H1 (cell line): ENCODE measurements around the gene PTPRT. TPM values are rescaled to one million over a fixed set of nuclear protein-coding genes. Genes with fewer than 3 reads are reported as not detected.

Experiments used
- CTCF ChIA-PET: fragments of 300-600 bp; sonication (Branson Sonifier 250); formaldehyde crosslinking; loops from one replicate; lab custom pipeline; 2021; ENCODE audit not compliant: partially characterized antibody; lab: Charles Lee
- POLR2A ChIA-PET: fragments of 300-600 bp; sonication (Branson Sonifier 250); formaldehyde crosslinking; loops from one replicate; lab custom pipeline; 2021; ENCODE audit warnings: inconsistent platforms; ENCODE audit not compliant: partially characterized antibody; lab: Charles Lee
- DNase-seq, 2 experiments: peaks; one replicate each; pipeline versions ENCODE4 v3.0.0 to v3.0.0-alpha.2; 2010 to 2022; ENCODE audit warnings: low spot score in 2 of 2, low read depth in 1 of 2, mixed read lengths in 1 of 2
- FAIRE-seq: peaks from 2 replicates; lab custom pipeline; 2011; peaks lifted over from hg19 to GRCh38; lab: Jason Lieb, UNC
- H2AFZ ChIP-seq: 2 replicates; pipeline ENCODE4 v1.8.1; 2012; ENCODE audit warnings: low read length, inconsistent platforms
- H2AK5ac ChIP-seq: 2 replicates; pipeline ENCODE4 v1.6.1; 2013; ENCODE audit warnings: low read depth, low read length
- H2BK120ac ChIP-seq: replicated peaks from 2 replicates; pipeline ENCODE3; 2013; ENCODE audit warnings: low read depth, low read length, inconsistent platforms
- H2BK12ac ChIP-seq: 2 replicates; pipeline ENCODE4 v1.6.1; 2013; ENCODE audit warnings: low read depth, low read length
- H2BK15ac ChIP-seq: 2 replicates; pipeline ENCODE4 v1.6.1; 2013; ENCODE audit warnings: low read length
- H2BK20ac ChIP-seq: 2 replicates; pipeline ENCODE4 v1.6.1; 2013; ENCODE audit warnings: low read length
- H2BK5ac ChIP-seq: 2 replicates; pipeline ENCODE4 v1.6.1; 2013; ENCODE audit warnings: low read depth, low read length
- H3K14ac ChIP-seq: 2 replicates; pipeline ENCODE4 v1.6.1; 2013; ENCODE audit warnings: inconsistent platforms; ENCODE audit not compliant: insufficient read length
- H3K18ac ChIP-seq: 2 replicates; pipeline ENCODE4 v1.6.1; 2013; ENCODE audit warnings: low read length; ENCODE audit errors: extremely low read depth
- H3K23ac ChIP-seq: 2 replicates; pipeline ENCODE4 v1.6.1; 2013; ENCODE audit warnings: inconsistent platforms; ENCODE audit not compliant: insufficient read length
- H3K23me2 ChIP-seq: 2 replicates; pipeline ENCODE4 v1.6.1; 2013; ENCODE audit warnings: low read depth, low read length
- H3K27ac ChIP-seq: 2 replicates; pipeline ENCODE4 v1.6.1; 2011; ENCODE audit warnings: low read depth, low read length, inconsistent platforms
- H3K27me3 ChIP-seq, 4 experiments: replicated peaks in 1 of 4; 1 replicate in 1 of 4; 2 replicates in 3 of 4; pipeline versions ENCODE4 v1.6.1 to v1.8.1; 2011 to 2013; ENCODE audit warnings: low read length in 3 of 4, mild to moderate bottlenecking in 3 of 4, inconsistent platforms in 2 of 4, mixed read lengths in 2 of 4, moderate library complexity in 1 of 4; ENCODE audit not compliant: control insufficient read depth in 3 of 4, insufficient read depth in 3 of 4; ENCODE audit errors: extremely low read depth in 1 of 4
- H3K36me3 ChIP-seq, 4 experiments: 2 replicates each; pipeline versions ENCODE4 v1.6.1 to v1.8.1; 2011 to 2013; ENCODE audit warnings: mild to moderate bottlenecking in 4 of 4, low read length in 3 of 4, moderate library complexity in 2 of 4, control low read depth in 1 of 4, inconsistent platforms in 1 of 4; ENCODE audit not compliant: insufficient read depth in 4 of 4, control insufficient read depth in 2 of 4
- H3K4ac ChIP-seq: replicated peaks from 2 replicates; pipeline ENCODE3; 2013; ENCODE audit warnings: low read length, low read depth, mixed read lengths, inconsistent platforms; ENCODE audit not compliant: insufficient read length
- H3K4me1 ChIP-seq, 4 experiments: replicated peaks in 1 of 4; 1 replicate in 1 of 4; 2 replicates in 3 of 4; pipeline versions ENCODE4 v1.6.1 to v1.8.1; 2011 to 2013; ENCODE audit warnings: low read length in 3 of 4, inconsistent platforms in 2 of 4, mixed read lengths in 1 of 4; ENCODE audit not compliant: insufficient read depth in 4 of 4, control insufficient read depth in 3 of 4
- H3K4me2 ChIP-seq, 2 experiments: 2 replicates each; pipeline versions ENCODE4 v1.6.1 to v1.8.1; 2011 to 2013; ENCODE audit warnings: low read depth in 2 of 2, low read length in 2 of 2, control low read depth in 1 of 2, inconsistent platforms in 1 of 2, mild to moderate bottlenecking in 1 of 2; ENCODE audit not compliant: insufficient read depth in 1 of 2
- H3K4me3 ChIP-seq, 4 experiments: fragments of 200-600, 300-600 bp in 1 of 4; sonication (generic), shearing (Covaris generic), sonication (Bioruptor Twin) in 1 of 4; 2 replicates each; pipeline versions ENCODE4 v1.5.1 to v1.8.1; 2011 to 2016; ENCODE audit warnings: low read length in 4 of 4, low read depth in 3 of 4, control low read depth in 2 of 4, inconsistent platforms in 2 of 4, mild to moderate bottlenecking in 2 of 4, mixed read lengths in 1 of 4, moderate library complexity in 1 of 4; ENCODE audit not compliant: insufficient read depth in 2 of 4; ENCODE audit errors: extremely low read depth in 1 of 4
- H3K56ac ChIP-seq: replicated peaks from 2 replicates; pipeline ENCODE3; 2013; ENCODE audit warnings: low read depth, mild to moderate bottlenecking, mixed read lengths, low read length, inconsistent platforms; ENCODE audit not compliant: insufficient read length
- H3K79me1 ChIP-seq: 2 replicates; pipeline ENCODE4 v1.6.1; 2013; ENCODE audit warnings: low read depth, low read length, control low read depth
- H3K79me2 ChIP-seq, 2 experiments: 2 replicates each; pipeline versions ENCODE4 v1.6.1 to v1.8.1; 2012 to 2013; ENCODE audit warnings: low read length in 2 of 2, mild to moderate bottlenecking in 2 of 2, inconsistent platforms in 1 of 2; ENCODE audit not compliant: insufficient read depth in 2 of 2, control insufficient read depth in 1 of 2
- H3K9ac ChIP-seq, 4 experiments: replicated peaks in 1 of 4; 1 replicate in 1 of 4; 2 replicates in 3 of 4; pipeline versions ENCODE4 v1.6.1 to v1.8.1; 2011 to 2013; ENCODE audit warnings: low read depth in 3 of 4, low read length in 3 of 4, control low read depth in 2 of 4, mild to moderate bottlenecking in 2 of 4, moderate library complexity in 2 of 4, inconsistent platforms in 1 of 4; ENCODE audit errors: extremely low read depth in 1 of 4
- H3K9me3 ChIP-seq, 2 experiments: 2 replicates each; pipeline versions ENCODE4 v1.6.1 to v1.8.1; 2012 to 2013; ENCODE audit warnings: mild to moderate bottlenecking in 2 of 2, moderate library complexity in 2 of 2, control low read depth in 1 of 2, inconsistent platforms in 1 of 2, low read depth in 1 of 2, low read length in 1 of 2, mixed read lengths in 1 of 2; ENCODE audit not compliant: insufficient read depth in 2 of 2
- H4K20me1 ChIP-seq, 2 experiments: replicated peaks in 1 of 2; 2 replicates each; pipeline versions ENCODE3 to v1.8.1; 2011 to 2013; ENCODE audit warnings: inconsistent platforms in 2 of 2, low read length in 2 of 2, mild to moderate bottlenecking in 1 of 2; ENCODE audit not compliant: insufficient read depth in 2 of 2, control insufficient read depth in 1 of 2
- H4K5ac ChIP-seq: 2 replicates; pipeline ENCODE4 v1.6.1; 2013; ENCODE audit warnings: low read length, low read depth, mixed read lengths, inconsistent platforms; ENCODE audit not compliant: insufficient read length
- H4K8ac ChIP-seq: 2 replicates; pipeline ENCODE4 v1.8.0; 2013; ENCODE audit warnings: mild to moderate bottlenecking, moderate library complexity, low read length, inconsistent platforms; ENCODE audit not compliant: insufficient read depth; ENCODE audit errors: extremely low read depth
- H4K91ac ChIP-seq: replicated peaks from 2 replicates; pipeline ENCODE3; 2013; ENCODE audit warnings: low read length, mixed read lengths, inconsistent platforms; ENCODE audit not compliant: insufficient read length
- BACH1 ChIP-seq: IDR thresholded peaks from 2 replicates; pipeline ENCODE4 v1.6.1; 2012; ENCODE audit warnings: low read length, improper control_type of control experiment
- EP300 ChIP-seq, 2 experiments: IDR thresholded peaks; 1 replicate in 1 of 2; 2 replicates in 1 of 2; pipeline ENCODE4 v1.6.1; 2011 to 2012; ENCODE audit warnings: low read depth in 2 of 2, low read length in 2 of 2, mild to moderate bottlenecking in 2 of 2, borderline replicate concordance in 1 of 2, inconsistent platforms in 1 of 2, moderate library complexity in 1 of 2
- JUN ChIP-seq: IDR thresholded peaks from 2 replicates; pipeline ENCODE4 v1.6.1; 2011; ENCODE audit warnings: low read depth, mild to moderate bottlenecking, improper control_type of control experiment, low read length
- JUND ChIP-seq: IDR thresholded peaks from 2 replicates; pipeline ENCODE4 v1.6.1; 2011; ENCODE audit warnings: mild to moderate bottlenecking, improper control_type of control experiment, low read length
- POU5F1 ChIP-seq: IDR thresholded peaks from 2 replicates; pipeline ENCODE4 v1.6.1; 2011; ENCODE audit warnings: low read depth, mild to moderate bottlenecking, low read length, moderate library complexity
- RBBP5 ChIP-seq: IDR thresholded peaks from 2 replicates; pipeline ENCODE4 v1.7.1; 2012; ENCODE audit warnings: low read depth, mild to moderate bottlenecking, inconsistent platforms, low read length, moderate library complexity, borderline replicate concordance
- RNF2 ChIP-seq: fragments of 200-900, 300-1000 bp; sonication (generic); IDR thresholded peaks from 2 replicates; pipeline ENCODE4 v1.7.1; 2016; ENCODE audit warnings: borderline replicate concordance, low read depth, mild to moderate bottlenecking, antibody characterized with exemption, low read length; ENCODE audit not compliant: poor library complexity, severe bottlenecking; ENCODE audit errors: missing control alignments
- SIRT6 ChIP-seq: IDR thresholded peaks from one replicate; pipeline ENCODE4 v1.7.1; 2012; ENCODE audit warnings: low read length, inconsistent platforms
- SIX5 ChIP-seq: IDR thresholded peaks from 2 replicates; pipeline ENCODE4 v1.6.1; 2011; ENCODE audit warnings: mild to moderate bottlenecking, low read depth, low read length
- TAF1 ChIP-seq: IDR thresholded peaks from 2 replicates; pipeline ENCODE4 v1.6.1; 2011; ENCODE audit warnings: mild to moderate bottlenecking, low read depth, low read length
- TAF7 ChIP-seq: optimal IDR thresholded peaks from 2 replicates; pipeline ENCODE3; 2011; ENCODE audit warnings: low read depth, mild to moderate bottlenecking, inconsistent platforms, low read length, moderate library complexity, borderline replicate concordance
- USF2 ChIP-seq: IDR thresholded peaks from 2 replicates; pipeline ENCODE4 v1.6.1; 2011; ENCODE audit warnings: low read length, improper control_type of control experiment
- WGBS, 2 experiments: shearing (Covaris generic) in 1 of 2; methylation state at CpG; one replicate each; pipeline versions ENCODE4 v1.1.6 to v1.1.7; 2013 to 2015; ENCODE audit warnings: low lambda C conversion rate in 2 of 2, mixed read lengths in 2 of 2, inconsistent platforms in 1 of 2, low coverage in 1 of 2, missing lambda C conversion rate in 1 of 2; ENCODE audit not compliant: insufficient replicate concordance in 2 of 2, insufficient coverage in 1 of 2, insufficient read length in 1 of 2; ENCODE audit errors: extremely low coverage in 1 of 2, missing lambda C conversion rate in 1 of 2; 5-methylcytosine and 5-hydroxymethylcytosine counted together
- polyA plus RNA-seq, 7 experiments: library from polyadenylated mRNA; depleted of rRNA in 3 of 7; stranded (reverse) in 5 of 7; unstranded in 2 of 7; fragments of >200 nt in 5 of 7; fragments of 200-250 nt in 2 of 7; gene quantifications; 1 replicate in 5 of 7; 2 replicates in 1 of 7; 4 replicates in 1 of 7; pipeline versions ENCODE4 v1.2.1 to v1.2.3, GENCODE V29; 2011 to 2013; ENCODE audit warnings: missing spikeins in 2 of 7, mixed read lengths in 2 of 7
- total RNA-seq: library from RNA; stranded (reverse); fragmentation: NEBNext Ultra II Directional; extraction: Animal tissue kit (Norgen Biotek cat#: 25700); gene quantifications from 2 replicates; pipeline ENCODE4 v1.2.1, GENCODE V29; 2021
- TF ChIP-seq, protein P1 (sequence below): IDR thresholded peaks from 2 replicates; pipeline ENCODE4 v1.6.1; 2011; ENCODE audit warnings: low read depth, mild to moderate bottlenecking, low read length; ENCODE audit not compliant: insufficient read depth

Gene PTPRT
- total and polyA plus RNA-seq, 2 of the 8 experiments (the other 6 are each of a cell fraction or from before 2014, with no cell fraction given), result 0.33 to 1.8 TPM

- H4K5ac ChIP-seq, result no peak overlapping the region
- no peak overlapping the region for H2AFZ ChIP-seq
- H3K9me3 ChIP-seq, result no peaks in the 10 kb centered on the region
- FAIRE-seq (no peak), DNase-seq (no peak)
- 89% methylated on average over 3 of the region's 3 CpGs; no CpG with 5 or more reads in 1 of the 2 experiments for WGBS, 2 experiments
- peaks cover 0 to 3% (median 0%) of the 10 kb centered on the region in 4 experiments; a peak in 2 of 7 replicates for H3K27me3 ChIP-seq
- no peak overlapping the region for H3K27ac ChIP-seq
- no peaks in the 10 kb centered on the region for H3K23me2 ChIP-seq
- H3K4me1 ChIP-seq, result no peaks in the 10 kb centered on the region
- H2BK120ac ChIP-seq, result no peak overlapping the region
- no peak overlapping the region for H4K91ac ChIP-seq
- H3K18ac ChIP-seq, result no peak overlapping the region
- ChIA-PET POLR2A (no interaction called here), CTCF (no interaction called here)
- no peak overlapping the region for H3K4me3 ChIP-seq
- no peak overlapping the region for H2BK20ac ChIP-seq
- H2BK12ac ChIP-seq, result no peak overlapping the region
- H3K14ac ChIP-seq, result no peak overlapping the region
- H3K56ac ChIP-seq, result no peak overlapping the region
- H4K8ac ChIP-seq, result no peak overlapping the region
- no peak overlapping the region for H3K23ac ChIP-seq
- H2BK15ac ChIP-seq, result no peak overlapping the region
- no peak overlapping the region for H2BK5ac ChIP-seq
- H3K9ac ChIP-seq, result no peak overlapping the region
- no peaks in the 10 kb centered on the region for H4K20me1 ChIP-seq
- H3K4ac ChIP-seq, result no peak overlapping the region
- H3K4me2 ChIP-seq, result no peak overlapping the region
- H2AK5ac ChIP-seq, result no peak overlapping the region
- H3K79me1 ChIP-seq, result no peaks in the 10 kb centered on the region
- H3K36me3 ChIP-seq, result no peaks in the 10 kb centered on the region
- no peaks in the 10 kb centered on the region for H3K79me2 ChIP-seq
- TF ChIP-seq BACH1 (no peak), EP300 (IDR thresholded peaks at IDR 0.05; ENCODE audit: borderline replicate concordance in 1 of 2, low read depth in 2 of 2, low read length in 2 of 2) (no peak), USF2 (no peak), JUND (no peak), RBBP5 (no peak), SIRT6 (no peak), JUN (no peak), SIX5 (no peak), TAF7 (no peak), POU5F1 (no peak), RNF2 (no peak), TAF1 (no peak)
- TF ChIP-seq, protein P1, sequence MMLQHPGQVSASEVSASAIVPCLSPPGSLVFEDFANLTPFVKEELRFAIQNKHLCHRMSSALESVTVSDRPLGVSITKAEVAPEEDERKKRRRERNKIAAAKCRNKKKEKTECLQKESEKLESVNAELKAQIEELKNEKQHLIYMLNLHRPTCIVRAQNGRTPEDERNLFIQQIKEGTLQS, result no peak
These were observed 933.9 kb downstream of the PTPRT start for GRCh38 chr20:42255821-42256220.
